Stomach smooth muscle (tissue), 2 donors: Measurements from ENCODE around the gene NFATC2IP.
A peak's percentile ranks its signal among the peaks of the same experiment; 100 is the strongest.
"Not testable (repeated sequence)": the region's sequence is repeated elsewhere in the genome, so short reads cannot be mapped to it uniquely, and the experiment has no call there.

Experiments used
- H3K27ac ChIP-seq: one replicate; pipeline ENCODE4 v1.7.0; 2013; ENCODE audit warnings: mild to moderate bottlenecking, low read length, inconsistent platforms
- H3K27me3 ChIP-seq, 2 donors: one replicate each; pipeline ENCODE4 v1.7.0; 2013; ENCODE audit warnings: low read length in 2 of 2; ENCODE audit not compliant: insufficient read depth in 2 of 2, control insufficient read depth in 1 of 2
- H3K36me3 ChIP-seq, 2 donors: one replicate each; pipeline ENCODE4 v1.7.0; 2013; ENCODE audit warnings: low read length in 2 of 2; ENCODE audit not compliant: control insufficient read depth in 2 of 2, insufficient read depth in 2 of 2
- H3K4me1 ChIP-seq: one replicate; pipeline ENCODE4 v1.7.0; 2013; ENCODE audit warnings: low read length; ENCODE audit not compliant: control insufficient read depth, insufficient read depth
- H3K4me3 ChIP-seq, 2 donors: one replicate each; pipeline ENCODE4 v1.7.0; 2013; ENCODE audit warnings: low read length in 2 of 2
- H3K9ac ChIP-seq, 2 donors: one replicate each; pipeline ENCODE4 v1.7.0; 2013; ENCODE audit warnings: low read length in 2 of 2, mild to moderate bottlenecking in 1 of 2
- H3K9me3 ChIP-seq, 2 donors: one replicate each; pipeline ENCODE4 v1.7.0; 2013; ENCODE audit warnings: low read length in 2 of 2; ENCODE audit not compliant: control insufficient read depth in 2 of 2
- donor health status: healthy.
- donor health status: Pancreatic carcinoma.

NFATC2IP gene

GRCh38 chr16:28913946-28914724, 36.6 kb upstream of the NFATC2IP start:
- Histone ChIP-seq H3K4me1 (no peaks in the 10 kb centered on the region), H3K27me3 (no peaks in the 10 kb centered on the region), H3K36me3 (peaks cover 3 to 11% of the 10 kb centered on the region in 2 donors), H3K27ac (no peak overlapping the region), H3K9me3 (no peaks in the 10 kb centered on the region), H3K4me3 (no peak overlapping the region), H3K9ac (no peak overlapping the region)

- no peak overlapping the region for H3K9ac ChIP-seq
- H3K4me1 ChIP-seq: no peaks in the 10 kb centered on the region
- no peak overlapping the region for H3K27ac ChIP-seq
- no peak overlapping the region for H3K4me3 ChIP-seq
- no peaks in the 10 kb centered on the region for H3K27me3 ChIP-seq
- peaks cover 3 to 14% of the 10 kb centered on the region in 2 donors for H3K36me3 ChIP-seq
- H3K9me3 ChIP-seq: no peaks in the 10 kb centered on the region
These were observed 35.6 kb upstream of the NFATC2IP start for GRCh38 chr16:28915181-28915580.

GRCh38 chr16:28917095-28917494, 33.6 kb upstream of the NFATC2IP start:
- Histone ChIP-seq H3K4me1 (no peaks in the 10 kb centered on the region), H3K27ac (no peak overlapping the region), H3K27me3 (no peaks in the 10 kb centered on the region), H3K9me3 (no peaks in the 10 kb centered on the region), H3K9ac (no peak overlapping the region), H3K36me3 (peaks cover 3 to 14% of the 10 kb centered on the region in 2 donors), H3K4me3 (no peak overlapping the region)

GRCh38 chr16:28918698-28919097, 32.0 kb upstream of the NFATC2IP start:
- no peak overlapping the region for H3K4me3 ChIP-seq
- H3K4me1 ChIP-seq: no peaks in the 10 kb centered on the region
- peaks cover 3 to 11% of the 10 kb centered on the region in 2 donors for H3K36me3 ChIP-seq
- H3K9me3 ChIP-seq: no peaks in the 10 kb centered on the region
- no peak overlapping the region for H3K27ac ChIP-seq
- H3K9ac ChIP-seq: no peak overlapping the region
- no peaks in the 10 kb centered on the region for H3K27me3 ChIP-seq

GRCh38 chr16:28923231-28923587, 27.5 kb upstream of the NFATC2IP start:
- H3K27ac ChIP-seq: no peak overlapping the region
- H3K4me1 ChIP-seq: peaks cover 7% of the 10 kb centered on the region
- H3K4me3 ChIP-seq: no peak overlapping the region
- H3K36me3 ChIP-seq: peaks cover 0 to 7% of the 10 kb centered on the region in 2 donors
- no peaks in the 10 kb centered on the region for H3K27me3 ChIP-seq
- H3K9me3 ChIP-seq: no peaks in the 10 kb centered on the region
- no peak overlapping the region for H3K9ac ChIP-seq

GRCh38 chr16:28923652-28924398, 26.9 kb upstream of the NFATC2IP start:
- H3K9me3 ChIP-seq: no peaks in the 10 kb centered on the region
- peak overlapping the region in 1 of 2 donors; percentile 87 for H3K4me3 ChIP-seq
- no peak overlapping the region for H3K9ac ChIP-seq
- H3K27ac ChIP-seq: peak overlapping the region; percentile 94
- H3K4me1 ChIP-seq: peaks cover 7% of the 10 kb centered on the region
- H3K36me3 ChIP-seq: peaks cover 0 to 5% of the 10 kb centered on the region in 2 donors
- no peaks in the 10 kb centered on the region for H3K27me3 ChIP-seq

GRCh38 chr16:28924399-28924761, 26.4 kb upstream of the NFATC2IP start:
- Histone ChIP-seq H3K27me3 (no peaks in the 10 kb centered on the region), H3K4me3 (peak overlapping the region; percentile 59 to 87), H3K9ac (no peak overlapping the region), H3K4me1 (peaks cover 7% of the 10 kb centered on the region), H3K27ac (peak overlapping the region; percentile 94), H3K9me3 (no peaks in the 10 kb centered on the region), H3K36me3 (peaks cover 0 to 2% of the 10 kb centered on the region in 2 donors)

GRCh38 chr16:28924762-28925385, 25.9 kb upstream of the NFATC2IP start, which contains the start of gene RABEP2:
Gene RABEP2 (minus strand): TSS chr16:28925238. CDS start chr16:28925163, 75 bp downstream.
- peak within 1 kb of the TSS; percentile 59 to 87 for H3K4me3 ChIP-seq
- H3K9ac ChIP-seq: peak within 1 kb of the TSS; percentile 82 to 96
- peaks cover 7% of the 10 kb centered on the region for H3K4me1 ChIP-seq
- peak within 1 kb of the TSS; percentile 94 for H3K27ac ChIP-seq
- no peaks in the 10 kb centered on the region for H3K27me3 ChIP-seq
- no peaks in the 10 kb centered on the region for H3K36me3 ChIP-seq
- no peaks in the 10 kb centered on the region for H3K9me3 ChIP-seq

- Histone ChIP-seq H3K27ac (peak overlapping the region; percentile 94), H3K4me1 (peaks cover 7% of the 10 kb centered on the region)
These were observed 25.1 kb upstream of the NFATC2IP start for GRCh38 chr16:28925386-28926228.

GRCh38 chr16:28926284-28926683, 24.5 kb upstream of the NFATC2IP start:
- H3K27ac ChIP-seq, H3K27me3 ChIP-seq, H3K4me1 ChIP-seq, H3K4me3 ChIP-seq, H3K9ac ChIP-seq, H3K9me3 ChIP-seq, H3K36me3 ChIP-seq: not testable (repeated sequence)

More at GRCh38 chr16:28925386-28926228, 25.1 kb upstream of the NFATC2IP start:
- Histone ChIP-seq H3K4me3 (peak overlapping the region; percentile 59 to 87), H3K9ac (peak overlapping the region; percentile 82 to 96), H3K36me3 (no peaks in the 10 kb centered on the region), H3K27me3 (no peaks in the 10 kb centered on the region), H3K9me3 (no peaks in the 10 kb centered on the region)
